Measurements from ENCODE around the gene SDK2.

The SDK2 gene

DNA sequence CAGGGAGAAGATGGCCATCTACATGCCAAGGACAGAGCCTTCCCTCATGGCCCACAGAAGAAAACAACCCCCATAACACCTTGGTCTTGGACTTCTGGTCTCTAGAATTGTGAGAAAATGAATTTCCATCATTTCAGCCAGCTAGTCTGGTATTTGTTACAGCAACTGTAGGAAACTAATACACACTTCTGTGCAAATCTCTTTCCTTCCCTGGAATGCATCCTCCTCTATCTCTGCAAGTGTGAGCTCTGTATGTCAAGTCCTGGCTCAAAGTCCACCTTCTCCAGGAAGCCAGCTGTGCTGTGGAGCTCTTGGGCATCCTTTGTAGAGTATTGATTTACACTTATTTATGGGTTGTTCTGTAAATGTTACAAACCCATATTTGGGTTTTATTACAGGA lies 89.7 kb downstream of the SDK2 start:
- no peak for DNase-seq (ENCODE audit: low read depth, low spot score)

DNA sequence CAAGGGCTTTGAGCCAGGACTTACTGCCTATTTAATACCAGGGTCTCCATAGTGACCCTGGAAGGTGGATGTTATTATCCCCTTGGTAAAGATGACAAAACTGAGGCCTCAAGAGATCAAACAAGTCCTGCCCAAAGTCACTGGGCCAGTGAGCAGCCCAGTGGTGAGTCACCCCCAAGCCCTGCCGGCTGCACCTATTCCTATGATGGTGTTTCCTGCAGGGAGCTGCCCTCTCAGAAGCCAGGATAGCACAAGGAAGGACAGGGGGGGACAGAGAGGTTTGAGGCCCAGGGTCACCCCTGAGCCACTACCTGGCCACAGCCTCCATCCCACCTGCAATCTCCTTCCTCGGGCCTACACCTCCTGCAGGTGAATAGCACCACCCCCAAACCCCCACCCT lies 90.9 kb downstream of the SDK2 start:
- DNase-seq (ENCODE audit: low read depth, low spot score): no peak

DNA sequence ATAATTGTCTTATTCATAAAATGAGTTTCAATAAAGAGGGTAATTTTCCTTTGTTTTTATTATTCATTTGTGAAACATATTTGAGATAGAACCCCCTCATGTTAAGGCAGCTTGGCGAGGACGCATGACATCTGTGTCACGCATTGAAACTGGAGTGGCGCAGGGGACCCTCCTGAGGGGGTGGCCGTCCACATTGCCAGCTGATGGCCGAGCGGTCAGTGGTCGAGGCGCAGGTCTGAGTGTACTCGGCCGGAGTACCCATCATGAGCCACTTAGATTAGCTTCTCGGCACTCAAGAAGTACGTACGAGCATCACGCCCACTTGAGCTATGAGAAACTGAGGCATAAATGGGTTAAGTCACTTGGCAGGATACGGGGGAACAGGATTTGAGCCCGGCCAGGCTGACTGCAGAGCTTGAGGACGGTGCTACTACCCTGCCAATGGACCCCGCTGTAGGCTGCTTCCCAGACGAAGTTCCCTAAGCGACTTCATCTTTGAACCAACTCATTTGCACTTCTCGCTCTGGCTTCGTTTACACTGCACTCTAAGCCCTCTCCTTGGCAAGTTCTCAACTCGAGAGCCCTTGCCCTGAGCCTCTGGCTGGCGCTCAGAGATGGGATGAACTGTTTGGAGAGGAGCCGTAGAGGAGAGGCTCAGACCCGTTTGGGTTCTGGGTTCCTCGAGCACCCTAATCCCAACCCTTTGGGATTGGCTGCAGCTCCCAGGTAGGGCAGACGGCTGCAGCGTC lies 91.8 kb downstream of the SDK2 start:
- DNase-seq (ENCODE audit: low read depth, low spot score): no peak

DNA sequence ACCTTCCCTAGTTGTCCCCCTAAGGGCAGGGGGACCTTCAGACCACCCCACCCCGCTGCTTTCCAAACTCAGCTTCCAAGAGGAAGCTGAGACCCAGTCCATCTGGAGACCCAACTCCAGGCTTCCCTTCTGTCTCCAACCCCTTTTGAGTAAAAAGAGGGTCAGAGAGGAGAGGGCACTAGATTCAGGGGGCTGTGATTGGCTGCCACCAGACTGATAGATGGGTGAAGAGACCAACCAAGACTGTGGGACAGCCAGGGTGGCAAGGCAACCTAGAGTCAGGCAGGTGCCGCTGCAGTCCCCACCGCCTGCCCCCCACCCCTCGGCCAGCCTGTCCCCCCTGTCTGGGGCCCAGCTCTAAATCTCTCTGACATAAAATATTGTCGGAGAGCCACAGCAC lies 92.5 kb downstream of the SDK2 start:
- no peak for DNase-seq (ENCODE audit: low read depth, low spot score)

DNA sequence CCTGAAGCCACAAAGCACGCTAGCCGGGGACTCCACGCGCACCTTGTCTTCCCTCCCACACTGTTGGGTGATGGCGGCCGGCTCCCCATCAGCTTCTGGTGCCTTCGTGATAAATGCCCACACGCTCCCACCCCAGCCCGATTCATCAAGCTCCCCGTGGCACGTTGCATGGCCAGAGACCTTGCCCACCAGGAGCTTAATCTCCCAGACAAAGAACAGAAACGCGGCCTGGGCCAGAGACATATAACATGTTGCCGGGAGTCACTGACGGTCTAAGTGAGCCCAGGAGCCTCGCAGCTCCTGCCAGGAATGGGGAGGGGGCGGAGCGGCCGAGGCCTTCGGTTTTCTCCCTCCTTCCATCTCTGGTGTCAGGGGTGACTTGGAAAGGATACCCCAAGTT lies 93.1 kb downstream of the SDK2 start:
- no peak for DNase-seq (ENCODE audit: low read depth, low spot score)

DNA sequence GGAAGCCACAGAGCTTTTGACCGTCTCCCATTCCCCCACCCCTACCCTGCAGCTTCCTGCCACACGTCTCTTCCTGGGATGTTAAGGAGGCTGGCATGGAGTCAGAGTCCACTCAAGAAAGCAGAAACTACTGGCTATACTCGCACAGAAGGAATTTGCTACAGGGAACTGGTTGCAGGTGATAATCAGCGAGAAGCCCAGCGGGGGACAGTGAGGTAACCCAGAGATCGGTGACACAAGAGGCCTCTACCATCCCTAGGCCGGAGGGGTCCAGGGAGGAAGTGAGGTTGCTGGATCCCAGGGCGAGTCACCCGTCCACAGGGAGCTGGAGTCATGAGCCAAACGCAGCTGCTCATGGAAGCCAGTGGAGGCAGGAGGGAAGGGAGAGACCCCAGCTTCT lies 93.7 kb downstream of the SDK2 start:
- DNase-seq (ENCODE audit: low read depth, low spot score): no peak

DNA sequence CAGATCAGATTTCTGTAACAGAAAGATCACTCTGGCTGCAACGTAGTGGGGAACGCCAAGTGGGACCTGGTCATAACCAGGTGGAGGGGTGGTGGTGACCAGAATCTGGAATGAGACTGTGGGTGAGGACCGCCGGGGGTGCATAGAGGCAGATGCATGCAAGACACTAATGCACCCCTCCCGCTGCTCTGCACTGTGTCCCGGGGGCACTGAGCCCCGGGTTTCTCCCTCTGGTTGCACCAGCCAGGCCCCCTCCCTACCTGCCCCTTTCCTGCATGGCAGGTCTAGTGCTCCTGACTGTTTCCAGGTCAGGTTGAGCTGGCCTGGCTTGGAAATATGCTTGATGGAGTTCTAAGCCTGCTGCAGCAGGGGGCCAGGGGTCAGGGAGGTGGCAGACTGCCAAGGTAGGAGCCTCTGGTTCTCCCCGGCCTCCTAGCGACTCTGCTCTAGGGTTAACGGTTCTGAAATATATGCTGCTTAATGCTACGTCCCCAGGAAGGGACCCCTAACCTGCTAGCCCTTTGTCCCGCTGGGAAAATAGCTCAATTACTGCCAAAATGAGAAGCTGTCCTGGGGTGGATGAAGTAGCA lies 94.3 kb downstream of the SDK2 start:
- no peak for DNase-seq (ENCODE audit: low read depth, low spot score)

DNA sequence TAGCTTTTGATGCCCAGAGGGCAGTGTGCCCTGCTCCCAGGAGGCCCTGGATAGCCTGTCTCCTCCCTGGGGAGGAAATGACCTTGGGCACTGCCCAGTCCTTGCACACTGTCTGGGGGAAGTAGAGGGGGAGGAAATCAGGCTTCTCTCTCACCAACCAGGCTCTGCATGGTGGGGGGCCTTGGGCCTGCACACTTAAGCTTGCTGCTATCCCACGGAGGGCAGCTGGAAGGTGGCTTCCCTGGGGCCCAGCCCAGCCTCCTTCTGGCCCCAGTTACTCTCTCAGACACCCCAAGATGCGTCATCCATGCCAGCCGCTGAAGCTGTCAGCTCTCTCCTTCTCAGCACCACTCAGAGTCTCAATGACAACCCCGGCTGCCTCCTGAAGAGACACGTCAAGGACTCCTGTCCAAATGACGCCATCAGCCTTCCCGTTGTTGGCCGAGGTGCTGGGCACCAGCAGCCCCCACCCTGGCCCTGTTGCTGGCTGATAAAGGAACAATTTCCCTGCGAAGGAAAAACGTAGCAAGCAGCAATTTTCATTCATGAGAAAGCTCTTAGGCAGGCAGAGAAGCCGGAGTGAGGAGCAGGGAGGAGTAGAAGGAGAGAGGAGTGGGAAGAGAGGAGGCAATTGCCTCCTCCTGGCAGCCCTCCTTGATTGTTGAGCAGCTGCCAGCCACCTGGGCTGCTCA lies 95.5 kb downstream of the SDK2 start:
- no peak for DNase-seq (ENCODE audit: low read depth, low spot score)

DNA sequence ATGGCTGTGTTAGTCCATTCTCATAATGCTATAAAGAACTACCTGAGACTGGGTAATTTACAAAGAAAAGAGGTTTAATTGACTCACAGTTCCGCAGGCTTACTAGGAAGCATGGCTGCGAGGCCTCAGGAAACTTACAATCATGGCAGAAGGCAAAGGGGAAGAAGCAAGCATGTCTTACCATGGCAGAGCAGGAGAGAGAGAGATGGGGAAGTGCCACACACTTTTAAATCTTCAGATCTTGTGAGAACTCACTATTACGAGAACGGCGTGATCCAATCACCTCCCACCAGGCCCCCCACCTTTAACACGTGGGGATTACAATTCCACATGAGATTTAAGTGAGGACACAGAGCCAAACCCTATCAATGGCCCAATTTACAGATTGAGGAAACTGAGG lies 96.5 kb downstream of the SDK2 start:
- no peak for DNase-seq (ENCODE audit: low read depth, low spot score)

DNA sequence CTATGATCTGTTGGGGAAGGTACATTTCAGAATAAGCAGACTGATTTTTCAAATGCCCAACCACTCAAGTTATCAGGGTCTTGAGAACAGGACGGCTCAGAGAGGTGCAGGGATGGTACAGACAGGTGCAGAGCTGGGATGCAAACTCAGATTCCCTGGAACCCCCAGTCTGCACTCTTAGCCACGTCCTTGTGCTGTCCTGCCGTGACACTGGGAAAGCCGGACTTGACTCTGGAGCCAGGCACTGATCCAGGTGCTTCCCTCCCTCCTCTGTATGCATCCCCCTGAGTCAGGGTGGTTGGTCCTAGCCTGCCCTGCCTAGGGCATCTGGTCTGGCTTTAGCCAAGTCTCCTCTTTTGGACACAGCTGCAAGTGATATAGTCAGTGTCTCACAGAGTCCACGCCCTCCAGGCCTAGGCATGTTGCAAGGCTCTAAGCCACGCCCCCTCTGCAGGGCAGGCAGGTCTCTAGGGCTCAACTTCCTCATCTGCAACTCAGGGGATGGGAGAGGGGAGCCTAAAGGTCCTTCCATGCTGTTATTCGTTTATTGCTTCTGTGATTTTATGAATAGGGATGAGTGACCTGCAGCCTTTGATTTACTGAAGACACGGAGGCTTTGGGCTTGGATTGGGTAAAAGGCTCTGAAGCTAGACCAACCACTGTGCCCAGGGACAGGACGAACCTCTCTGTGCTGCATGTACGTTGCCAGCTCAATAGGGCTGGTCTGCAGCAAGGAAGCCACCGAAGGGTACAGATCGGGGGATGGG lies 97.3 kb downstream of the SDK2 start:
- DNase-seq (ENCODE audit: low read depth, low spot score): no peak

DNA sequence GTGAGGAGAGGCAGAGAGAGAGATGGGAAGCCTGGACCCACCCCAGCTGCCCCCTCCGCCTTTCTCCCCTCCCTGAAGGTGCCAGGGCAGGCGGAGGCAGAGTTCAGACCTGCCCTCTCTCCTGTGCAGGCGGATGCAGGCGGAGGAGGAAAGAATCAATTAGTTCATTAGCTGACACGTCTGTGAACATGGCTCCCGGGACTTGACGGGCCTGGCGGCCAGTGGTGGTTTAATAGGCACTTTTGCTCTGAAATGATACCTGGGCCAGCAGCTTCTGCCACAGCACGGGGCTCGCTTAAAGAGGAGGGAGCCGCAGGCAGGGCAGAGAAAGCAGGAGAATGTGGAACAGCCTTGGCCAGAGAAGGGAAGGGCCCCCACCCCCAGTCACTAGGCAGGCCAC lies 98.1 kb downstream of the SDK2 start:
- no peak for DNase-seq (ENCODE audit: low read depth, low spot score)

DNA sequence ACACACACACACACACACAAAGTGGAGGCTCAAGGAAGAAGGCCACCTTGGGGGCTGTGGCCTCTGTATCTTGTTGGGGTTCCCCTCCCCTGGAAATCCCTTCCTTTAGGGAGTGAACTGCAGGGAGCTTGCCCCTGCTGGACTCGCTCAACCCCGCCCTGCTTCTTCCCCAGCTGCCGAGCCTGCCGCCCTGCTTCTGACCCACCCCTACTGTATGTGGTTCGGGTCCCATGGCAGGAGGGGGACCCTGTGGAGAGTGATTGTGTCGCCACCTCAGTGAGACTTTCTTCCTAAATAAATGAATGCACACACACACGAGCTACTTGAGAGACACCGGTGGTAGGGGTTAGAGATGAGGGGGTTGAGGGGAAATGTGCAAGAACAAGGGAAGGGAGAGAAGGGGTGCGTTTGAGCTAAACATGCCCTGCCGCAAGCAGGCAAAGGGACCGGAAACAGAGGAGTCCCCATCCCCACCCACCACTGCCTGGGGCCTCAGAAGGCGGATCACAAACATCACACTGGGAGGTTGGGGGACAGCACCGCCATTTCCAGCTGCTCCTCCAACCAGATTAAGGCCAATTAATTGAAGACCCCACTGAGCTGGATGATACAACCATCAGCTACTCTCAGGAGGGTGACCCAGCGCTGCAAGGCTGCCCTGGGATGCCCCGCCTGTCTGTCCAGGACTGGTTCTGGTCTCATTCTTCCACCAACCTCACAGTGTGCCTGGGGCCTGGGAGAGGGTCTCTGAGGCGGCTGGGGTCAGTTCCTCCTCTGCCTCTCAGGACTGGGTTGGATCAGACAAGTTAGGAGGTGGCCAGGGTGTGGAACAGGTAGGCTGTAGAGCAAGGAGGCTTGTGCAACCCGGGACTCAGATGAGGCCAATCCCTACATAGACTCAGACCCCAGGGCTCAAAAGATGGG lies 98.9 kb downstream of the SDK2 start:
- DNase-seq (ENCODE audit: low read depth, low spot score): no peak

DNA sequence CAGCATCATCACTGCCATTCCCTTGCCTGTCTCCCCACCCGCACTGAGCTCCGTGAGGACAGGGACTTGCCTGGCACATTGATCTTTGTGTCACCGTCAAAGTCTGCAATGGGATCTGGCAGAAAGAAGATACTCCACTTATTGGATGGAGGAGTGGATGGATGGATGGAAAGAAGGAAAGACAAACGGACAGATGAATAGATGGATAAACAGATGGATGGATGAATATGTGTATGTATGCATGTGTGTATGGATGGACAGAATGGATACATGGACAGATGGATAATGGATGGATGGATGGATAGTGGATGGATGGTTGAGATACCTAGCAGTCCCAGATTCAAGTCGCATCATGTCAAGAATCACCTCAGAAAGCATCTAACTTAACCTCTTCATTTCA lies 99.9 kb downstream of the SDK2 start:
- no peak for DNase-seq (ENCODE audit: low read depth, low spot score)

DNA sequence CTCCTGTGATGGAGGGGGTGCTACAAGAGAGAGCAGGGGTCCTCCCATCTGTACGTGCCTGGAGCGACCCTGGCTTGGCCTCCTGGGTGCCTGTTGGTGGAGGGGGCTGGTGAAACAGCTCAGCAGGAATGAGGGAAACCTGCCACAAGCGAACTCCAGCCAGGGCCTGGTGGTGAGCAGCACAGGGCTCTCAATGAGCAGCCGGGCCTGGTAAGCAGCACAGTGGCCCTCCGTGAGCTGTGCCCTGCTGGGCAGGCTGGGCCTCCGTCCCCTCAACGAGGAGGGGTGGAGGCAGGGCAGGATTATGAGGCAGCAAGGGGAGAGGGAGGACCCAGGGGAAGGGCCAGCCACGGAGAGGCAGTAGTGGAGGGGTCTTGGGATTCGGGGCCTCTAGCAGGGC lies 101.9 kb downstream of the SDK2 start:
- DNase-seq (ENCODE audit: low read depth, low spot score): no peak

DNA sequence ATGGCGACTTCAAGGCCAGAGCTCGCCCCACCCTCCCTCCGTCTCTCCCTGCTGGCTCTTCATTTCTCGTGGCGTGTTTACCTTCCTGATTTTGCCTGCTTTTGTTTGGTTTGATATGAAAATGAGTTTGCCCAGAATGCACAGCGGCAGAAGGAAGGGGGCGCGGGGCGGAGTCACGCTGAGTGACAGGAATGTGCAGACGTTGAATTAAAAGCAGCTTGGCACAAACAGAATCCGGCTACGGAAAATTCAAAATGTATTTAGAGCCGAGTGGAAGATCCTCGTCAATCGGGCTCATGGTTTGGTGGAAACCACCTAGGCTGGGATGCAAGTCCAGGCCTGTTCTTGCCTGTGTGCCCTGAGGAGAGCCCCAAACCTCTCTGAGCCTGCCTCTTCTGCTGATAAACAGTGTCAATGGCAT lies 102.7 kb downstream of the SDK2 start:
- DNase-seq (ENCODE audit: low read depth, low spot score): no peak

DNA sequence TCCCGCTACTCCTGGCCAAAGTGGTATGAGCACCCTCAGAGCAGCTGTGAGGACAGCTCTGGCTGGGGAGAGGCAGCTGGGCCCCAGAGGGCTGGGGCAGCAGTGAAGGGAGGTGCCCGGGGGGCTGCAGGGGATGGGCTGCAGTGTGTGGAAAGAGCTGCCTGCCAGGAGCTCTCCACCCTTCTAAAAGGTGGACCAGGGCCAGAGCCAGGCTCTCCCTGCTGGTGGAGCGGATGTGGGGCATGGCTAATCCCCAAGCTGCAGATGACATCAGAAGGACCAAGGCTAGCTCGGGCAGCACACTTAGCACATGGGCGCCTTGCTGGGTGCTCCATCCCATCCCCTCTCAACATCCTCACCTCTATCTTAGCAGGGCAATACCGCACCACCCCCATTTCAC lies 103.1 kb downstream of the SDK2 start:
- DNase-seq (ENCODE audit: low read depth, low spot score): no peak

DNA sequence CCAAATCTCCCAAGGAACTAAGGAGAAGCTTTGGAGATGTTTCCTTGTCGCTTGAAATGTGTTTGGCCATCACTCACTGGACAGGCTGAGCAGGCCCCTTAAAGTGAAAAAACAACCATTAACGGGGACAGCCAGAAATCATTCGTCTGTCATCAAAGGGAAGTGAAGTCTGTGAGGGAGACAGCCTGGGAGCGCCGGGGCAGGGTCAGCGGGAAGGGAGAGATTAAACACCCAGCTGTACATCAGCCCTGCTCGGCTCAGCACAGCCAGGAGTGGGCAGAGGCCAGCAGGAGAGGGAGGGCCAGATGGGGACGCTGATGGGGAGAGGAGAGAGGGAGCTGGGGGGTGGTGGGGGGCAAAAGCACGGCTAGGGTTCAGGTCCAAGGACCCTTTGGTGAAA lies 105.1 kb downstream of the SDK2 start:
- DNase-seq (ENCODE audit: low read depth, low spot score): no peak

DNA sequence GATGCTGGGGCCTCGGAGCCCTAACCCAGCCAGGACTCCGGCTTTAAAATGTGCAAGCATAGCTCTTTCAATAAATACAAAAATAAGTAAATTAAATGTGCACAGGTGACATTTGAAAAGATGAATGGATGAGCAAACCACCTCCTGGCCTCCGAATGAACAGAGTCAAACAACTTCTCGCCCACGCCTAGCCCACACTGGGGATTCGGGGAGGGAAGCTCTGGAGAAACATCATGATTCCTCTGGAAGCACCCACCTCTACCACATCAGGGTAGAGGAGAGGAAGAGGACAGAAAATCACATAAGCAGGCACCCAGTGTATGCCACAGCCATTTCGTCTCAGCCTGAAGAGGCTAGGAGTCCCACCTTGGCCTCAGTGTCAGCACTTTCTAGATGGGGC lies 105.8 kb downstream of the SDK2 start:
- no peak for DNase-seq (ENCODE audit: low read depth, low spot score)

DNA sequence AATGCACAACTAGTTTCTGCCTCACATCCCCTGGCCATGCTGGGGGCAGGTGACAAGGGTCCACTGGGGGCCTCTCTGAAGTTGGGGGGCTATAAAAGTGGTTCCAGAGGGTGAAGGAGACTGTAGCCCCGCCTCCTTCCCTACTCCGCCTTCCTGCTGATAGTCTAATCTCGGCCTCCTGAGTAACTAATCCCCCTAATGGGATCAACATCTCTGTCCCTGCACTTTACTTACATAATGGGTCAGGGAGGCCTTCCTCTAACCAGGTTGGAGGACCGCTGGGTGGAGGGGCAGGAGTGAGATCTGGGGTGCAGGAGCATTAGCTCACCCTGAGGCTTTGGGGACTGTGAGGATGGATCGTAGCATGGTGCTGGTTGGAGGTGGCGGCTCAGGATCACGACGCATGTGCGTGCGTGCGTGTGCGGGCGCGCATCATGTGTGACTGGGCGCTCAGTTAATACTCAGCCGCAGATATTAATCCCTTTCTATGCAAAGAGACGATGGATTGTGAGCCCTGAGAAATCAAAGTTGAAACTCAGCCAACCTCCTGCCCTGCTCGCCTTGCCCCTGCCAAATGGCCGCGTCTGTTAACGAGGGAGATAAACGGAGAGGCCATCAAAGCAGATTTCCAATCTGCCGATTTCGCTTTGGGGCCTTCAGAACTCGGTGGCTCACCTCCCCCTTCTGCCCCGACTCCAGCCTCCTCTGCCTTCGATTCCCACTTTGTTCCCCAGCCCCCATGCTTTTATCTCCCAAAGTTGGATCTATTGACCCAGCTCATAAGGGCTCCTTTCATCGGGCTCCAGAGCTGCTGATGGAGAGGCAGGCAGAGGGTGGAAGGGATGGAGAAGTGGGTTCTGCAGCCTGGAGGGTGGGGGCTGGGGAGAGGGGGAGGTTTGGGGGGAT lies 107.3 kb downstream of the SDK2 start:
- DNase-seq (ENCODE audit: low read depth, low spot score): no peak

DNA sequence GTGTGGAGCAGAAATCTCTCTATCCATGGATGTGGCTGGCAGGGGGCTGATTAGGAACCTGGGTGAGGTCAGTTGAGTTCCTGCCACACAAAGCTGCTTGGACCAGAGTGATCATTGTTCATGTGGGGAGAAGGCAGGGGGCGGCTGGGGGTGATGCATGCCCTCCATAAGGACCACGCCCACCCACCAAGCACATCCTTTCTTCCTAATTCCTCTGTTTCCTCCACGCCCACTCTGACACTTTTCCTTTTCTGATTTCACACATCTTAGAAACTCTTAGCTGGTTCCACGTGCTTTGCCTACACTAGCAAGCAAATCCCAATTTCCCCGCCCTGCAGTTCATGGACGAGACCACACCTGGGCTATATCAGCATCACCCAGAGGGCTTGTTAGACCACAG lies 108.5 kb downstream of the SDK2 start:
- DNase-seq (ENCODE audit: low read depth, low spot score): no peak
